Heart right ventricle (tissue), 16 donors: Measurements from ENCODE around the gene MMP20. TPM values are rescaled to one million over a fixed set of nuclear protein-coding genes. Genes with fewer than 3 reads are reported as not detected.

ENCODE experiments used
- ATAC-seq, 8 donors: fragments of 200-7000 bp; cut with Tn5 transposase; one replicate each; pipeline ENCODE4 v1.9.1; 2020; ENCODE audit warnings: mild to moderate bottlenecking in 8 of 8, moderate library complexity in 8 of 8, moderate number of reproducible peaks in 1 of 8
- DNase-seq, 2 donors: peaks; one replicate each; pipeline ENCODE4 v3.0.0-alpha.2; 2020
- H3K27ac ChIP-seq, 10 donors: fragments of 200-600 bp; sonication (generic) in 2 of 10; one replicate each; pipeline versions ENCODE4 v1.5.0 to v1.8.0; 2020 to 2022; ENCODE audit warnings: mild to moderate bottlenecking in 3 of 10
- H3K27me3 ChIP-seq, 7 donors: fragments of 200-600 bp; one replicate each; pipeline ENCODE4 v1.8.0; 2021 to 2022; ENCODE audit warnings: mild to moderate bottlenecking in 2 of 7
- H3K36me3 ChIP-seq, 9 donors: fragments of 200-600 bp; sonication (generic) in 1 of 9; one replicate each; pipeline versions ENCODE4 v1.5.0 to v1.8.0; 2020 to 2022; ENCODE audit warnings: mild to moderate bottlenecking in 2 of 9
- H3K4me1 ChIP-seq, 9 donors: fragments of 200-600 bp; sonication (generic) in 1 of 9; one replicate each; pipeline versions ENCODE4 v1.5.0 to v1.8.0; 2020 to 2022; ENCODE audit warnings: mild to moderate bottlenecking in 4 of 9
- H3K4me3 ChIP-seq, 10 donors: fragments of 200-600 bp; sonication (generic) in 2 of 10; one replicate each; pipeline versions ENCODE4 v1.5.0 to v1.8.0; 2020 to 2022; ENCODE audit warnings: mild to moderate bottlenecking in 7 of 10, moderate library complexity in 2 of 10
- H3K9me3 ChIP-seq, 11 donors: fragments of 200-600 bp in 10 of 11; sonication (generic) in 2 of 11; one replicate each; pipeline versions ENCODE4 v1.5.0 to v1.8.0; 2013 to 2022; ENCODE audit warnings: mild to moderate bottlenecking in 2 of 11, control low read depth in 1 of 11, moderate library complexity in 1 of 11
- WGBS, 2 donors: extraction: QIAGEN DNeasy Blood & Tissue Kit; methylation state at CpG; one replicate each; pipeline ENCODE4 v1.1.7; 2013; ENCODE audit warnings: inconsistent platforms in 1 of 2; 5-methylcytosine and 5-hydroxymethylcytosine counted together
- intact Hi-C, 10 donors: fragments of 100-400 bp; cut with DNase I; formaldehyde crosslinking; loops; one replicate each; pipeline versions ENCODE4 v1.11.1 to v1.14.2; 2022
- long read RNA-seq, 3 donors: library from polyadenylated mRNA; unstranded; transcript quantifications; one replicate each; pipeline ENCODE4 v2.0.0, GENCODE V29; 2020 to 2021
- polyA plus RNA-seq, 2 donors: library from polyadenylated mRNA; stranded (reverse); fragments of 200-250 nt; gene quantifications; one replicate each; pipeline ENCODE4 v1.2.3, GENCODE V29; 2013
- total RNA-seq, 10 donors: library from RNA; stranded (reverse); fragmentation: NEBNext Ultra II Directional in 3 of 10; extraction: Animal tissue kit (Norgen Biotek cat#: 25700) in 3 of 10; gene quantifications; one replicate each; pipeline versions ENCODE4 v1.2.1 to v1.2.4, GENCODE V29; 2021 to 2023
- TF ChIP-seq, protein P1 (sequence below), 9 donors: fragments of 200-600 bp; sonication (generic) in 2 of 9; IDR thresholded peaks; one replicate each; pipeline versions ENCODE4 v1.5.0 to v1.8.0; 2021 to 2022; ENCODE audit warnings: antibody characterized with exemption in 9 of 9, mild to moderate bottlenecking in 5 of 9, moderate library complexity in 1 of 9
- donor health status: Arrhythmogenic right ventricular cardiomyopathy.
- donor health status: ischemic (EF 13 %, LVEDD 7.1; RV severe dilation, severe dysfunction).
- donor health status: healthy with polysubstance abuse.
- donor health status: DM: no; HTN: yes; CAD: no.
- donor health status: DM: no; HTN: no; CAD: no.
- donor health status: ischemic (EF 25% LVEDD 6.9; RV normal size, moderate dysfunction).
- donor health status: ischemic (EF 25% LVEDD 5.7; RV mildly dilated, moderate dysfunction).
- donor health status: healthy.
- donor health status: DM: yes; HTN: yes; CAD: no.
- donor health status: Ischemic cardiomyopathy.
- donor health status: ischemic (EF 35%, LVEDD 5.7; RV mildly dilated, moderate dysfunction).
- donor health status: nonischemic (EF 11% LVEDD 7.7; RV severe dilation, severe dysfunction).
- donor health status: DM: yes; HTN: yes; CAD: no.
- donor health status: PGD.
- donor health status: ischemic (EF 29% LVEDD 5.4; RV normal size, mild dysfunction).
- donor health status: nonischemic (EF 23%, LVEDD 6.1; RV moderate dilation, normal function).

Gene MMP20, protein sequence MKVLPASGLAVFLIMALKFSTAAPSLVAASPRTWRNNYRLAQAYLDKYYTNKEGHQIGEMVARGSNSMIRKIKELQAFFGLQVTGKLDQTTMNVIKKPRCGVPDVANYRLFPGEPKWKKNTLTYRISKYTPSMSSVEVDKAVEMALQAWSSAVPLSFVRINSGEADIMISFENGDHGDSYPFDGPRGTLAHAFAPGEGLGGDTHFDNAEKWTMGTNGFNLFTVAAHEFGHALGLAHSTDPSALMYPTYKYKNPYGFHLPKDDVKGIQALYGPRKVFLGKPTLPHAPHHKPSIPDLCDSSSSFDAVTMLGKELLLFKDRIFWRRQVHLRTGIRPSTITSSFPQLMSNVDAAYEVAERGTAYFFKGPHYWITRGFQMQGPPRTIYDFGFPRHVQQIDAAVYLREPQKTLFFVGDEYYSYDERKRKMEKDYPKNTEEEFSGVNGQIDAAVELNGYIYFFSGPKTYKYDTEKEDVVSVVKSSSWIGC
- not detected for total RNA-seq
- polyA plus RNA-seq: not detected
- long read RNA-seq, donor 1: 0 reads
- long read RNA-seq, donor 2: 0 reads
- long read RNA-seq, donor 3: 0 reads

DNA sequence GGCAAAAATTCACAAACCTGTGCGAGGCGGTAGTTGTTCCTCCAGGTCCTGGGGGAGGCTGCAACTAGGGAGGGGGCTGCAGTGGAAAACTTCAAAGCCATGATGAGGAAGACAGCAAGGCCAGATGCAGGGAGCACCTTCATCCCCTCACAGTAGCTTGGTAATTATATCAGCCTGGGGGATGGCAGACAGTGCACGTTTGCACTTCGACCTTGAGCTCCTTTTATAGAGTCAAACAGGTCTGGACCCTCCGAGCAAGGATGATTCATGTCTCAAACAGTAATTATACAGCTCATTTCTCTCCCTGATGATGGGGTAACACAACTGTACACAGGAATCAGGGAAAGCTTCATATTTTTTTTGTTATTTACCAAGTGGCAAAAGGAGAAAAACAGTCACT, at the start of gene MMP20:
MMP20 (minus strand) TSS at position 156 of the 400 bp plus-strand sequence; CDS start at position 143, 13 bp downstream.
- ATAC-seq: no peak
- 70 to 72% methylated on average over 5 of the region's 5 CpGs for WGBS, 2 donors
- Histone ChIP-seq H3K36me3 (no peaks in the 10 kb centered on the region), H3K27me3 (peaks cover 0 to 7% (median 2%) of the 10 kb centered on the region in 7 donors), H3K9me3 (no peaks in the 10 kb centered on the region), H3K4me1 (no peaks in the 10 kb centered on the region), H3K27ac (no peak within 1 kb of the TSS), H3K4me3 (no peak within 1 kb of the TSS)
- intact Hi-C loops: no loop called here
- TF ChIP-seq, protein P1, sequence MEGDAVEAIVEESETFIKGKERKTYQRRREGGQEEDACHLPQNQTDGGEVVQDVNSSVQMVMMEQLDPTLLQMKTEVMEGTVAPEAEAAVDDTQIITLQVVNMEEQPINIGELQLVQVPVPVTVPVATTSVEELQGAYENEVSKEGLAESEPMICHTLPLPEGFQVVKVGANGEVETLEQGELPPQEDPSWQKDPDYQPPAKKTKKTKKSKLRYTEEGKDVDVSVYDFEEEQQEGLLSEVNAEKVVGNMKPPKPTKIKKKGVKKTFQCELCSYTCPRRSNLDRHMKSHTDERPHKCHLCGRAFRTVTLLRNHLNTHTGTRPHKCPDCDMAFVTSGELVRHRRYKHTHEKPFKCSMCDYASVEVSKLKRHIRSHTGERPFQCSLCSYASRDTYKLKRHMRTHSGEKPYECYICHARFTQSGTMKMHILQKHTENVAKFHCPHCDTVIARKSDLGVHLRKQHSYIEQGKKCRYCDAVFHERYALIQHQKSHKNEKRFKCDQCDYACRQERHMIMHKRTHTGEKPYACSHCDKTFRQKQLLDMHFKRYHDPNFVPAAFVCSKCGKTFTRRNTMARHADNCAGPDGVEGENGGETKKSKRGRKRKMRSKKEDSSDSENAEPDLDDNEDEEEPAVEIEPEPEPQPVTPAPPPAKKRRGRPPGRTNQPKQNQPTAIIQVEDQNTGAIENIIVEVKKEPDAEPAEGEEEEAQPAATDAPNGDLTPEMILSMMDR (IDR thresholded peaks at IDR 0.05): no peak
- no peak for DNase-seq

DNA sequence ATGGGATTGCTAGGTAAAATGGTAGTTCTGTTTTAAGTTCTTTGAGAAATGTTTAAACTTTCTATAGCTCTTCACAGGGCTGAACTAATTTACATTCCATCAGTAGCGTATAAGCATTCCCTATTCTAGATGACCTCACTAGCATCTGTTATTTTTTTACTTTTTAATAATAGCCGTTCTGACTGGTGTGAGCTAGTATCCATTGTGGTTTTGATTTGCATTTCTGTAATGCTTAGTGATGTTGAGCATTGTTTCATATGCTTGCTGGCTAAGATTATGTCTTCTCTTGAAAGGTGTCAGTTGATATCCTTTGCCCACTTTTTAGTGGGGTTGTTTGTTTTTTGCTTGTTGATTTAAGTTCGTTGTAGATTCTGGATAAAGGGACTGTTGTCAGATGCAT, 44.5 kb upstream of the MMP20 start:
- DNase-seq (no peak), ATAC-seq (no peak)
- 62 to 69% methylated on average over 3 of the region's 3 CpGs for WGBS, 2 donors
- H3K4me3 ChIP-seq: no peak overlapping the region
- TF ChIP-seq, protein P1 (IDR thresholded peaks at IDR 0.05): no peak
- H3K27me3 ChIP-seq: peaks cover 0 to 6% (median 0%) of the 10 kb centered on the region in 7 donors
- no peaks in the 10 kb centered on the region for H3K36me3 ChIP-seq
- no peaks in the 10 kb centered on the region for H3K4me1 ChIP-seq
- intact Hi-C loops: loop anchor here in 4 of 10 donors (5.0 to 10.0 kb wide), 5 partner anchors 172 to 382 kb away; no protein-coding TSS in a partner anchor
- H3K9me3 ChIP-seq: no peaks in the 10 kb centered on the region
- no peak overlapping the region for H3K27ac ChIP-seq

DNA sequence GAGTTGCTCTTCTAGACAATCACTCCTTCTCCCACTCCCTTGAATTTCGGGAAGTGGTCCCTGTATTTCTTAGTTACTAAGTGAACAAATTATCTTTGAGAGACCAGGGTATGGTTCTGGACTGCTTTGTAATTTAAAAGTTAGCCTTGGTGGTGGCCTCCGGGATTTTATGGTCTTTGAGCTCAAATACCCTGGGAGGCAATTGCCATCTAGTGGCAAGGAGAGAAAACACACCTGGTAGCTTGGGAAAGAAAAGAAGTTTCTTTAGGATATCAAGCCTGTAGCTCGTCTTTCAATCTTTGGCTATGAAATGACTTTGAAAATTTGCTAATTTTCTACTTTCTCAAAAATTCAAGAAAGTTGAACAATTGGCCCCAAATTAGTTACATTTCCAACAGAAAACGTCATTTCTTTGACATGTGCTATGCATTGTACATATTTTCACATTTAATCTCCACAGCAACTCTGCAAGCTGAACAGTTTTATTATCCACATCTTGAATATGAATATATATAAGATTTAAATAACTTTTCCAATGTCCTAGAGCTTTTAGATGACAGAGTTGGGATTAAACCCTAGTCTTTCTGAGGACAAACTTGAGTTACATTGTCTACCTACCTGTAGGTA, 41.3 kb upstream of the MMP20 start:
- intact Hi-C loops: loop anchor here in 4 of 10 donors (5.0 to 10.0 kb wide), 5 partner anchors 169 to 379 kb away; no protein-coding TSS in a partner anchor
- WGBS, 2 donors: 3 to 4% methylated on average over 4 of the region's 4 CpGs
- Histone ChIP-seq H3K27me3 (peaks cover 0 to 6% (median 4%) of the 10 kb centered on the region in 7 donors), H3K4me3 (no peak overlapping the region), H3K27ac (no peak overlapping the region), H3K4me1 (no peaks in the 10 kb centered on the region), H3K36me3 (no peaks in the 10 kb centered on the region), H3K9me3 (no peaks in the 10 kb centered on the region)
- peak in 1 of 8 donors; percentile 33 for ATAC-seq
- no peak for DNase-seq
- TF ChIP-seq, protein P1 (IDR thresholded peaks at IDR 0.05): peak; percentile 25 to 81 (median 64)

DNA sequence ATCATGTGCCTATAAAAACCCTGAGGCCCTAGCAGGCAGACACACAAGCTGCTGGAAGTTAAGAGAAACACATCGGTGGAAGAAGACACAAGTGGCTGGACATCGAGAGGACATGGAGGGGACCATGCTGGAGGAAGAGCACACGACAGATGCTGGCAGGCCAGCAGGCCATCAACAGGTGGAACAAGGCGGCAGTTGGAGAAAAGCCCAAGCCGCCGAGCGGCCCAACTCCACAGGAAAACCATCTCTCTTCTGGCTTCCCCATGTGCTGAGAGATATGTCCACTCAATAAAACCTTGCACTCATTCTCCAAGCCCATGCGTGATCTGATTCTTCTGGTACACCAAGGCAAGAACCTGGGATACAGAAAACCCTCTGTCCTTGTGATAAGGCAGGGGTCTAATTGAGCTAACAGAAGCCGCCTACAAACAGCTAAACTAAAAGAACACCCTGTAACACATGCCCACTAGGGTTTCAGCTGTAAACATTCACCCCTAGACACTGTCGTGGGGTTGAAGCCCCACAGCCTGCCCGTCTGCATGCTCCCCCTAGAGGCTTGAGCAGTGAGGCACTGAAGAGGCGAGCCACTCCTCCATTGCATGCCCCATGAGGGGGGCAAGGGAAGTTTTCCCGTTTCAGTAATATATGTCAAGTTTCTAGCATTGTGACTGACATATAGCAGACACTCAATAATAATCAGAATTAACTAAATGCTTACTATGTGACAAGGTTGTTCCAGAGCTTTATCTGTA, 39.0 kb upstream of the MMP20 start:
- Histone ChIP-seq H3K4me3 (no peak overlapping the region), H3K27me3 (peaks cover 0 to 6% (median 4%) of the 10 kb centered on the region in 7 donors), H3K36me3 (no peaks in the 10 kb centered on the region), H3K9me3 (no peaks in the 10 kb centered on the region), H3K4me1 (no peaks in the 10 kb centered on the region), H3K27ac (no peak overlapping the region)
- TF ChIP-seq, protein P1 (IDR thresholded peaks at IDR 0.05): peak in 1 of 9 donors; percentile 17
- no peak for DNase-seq
- no peak for ATAC-seq
- WGBS, 2 donors: 76 to 77% methylated on average over 13 of the region's 13 CpGs
- intact Hi-C loops: loop anchor here in 2 of 10 donors (10.0 kb wide), 2 partner anchors 329 to 369 kb away; no protein-coding TSS in a partner anchor
